ENCODE data around the gene MT1F.
A peak's percentile ranks its signal among the peaks of the same experiment; 100 is the strongest.

The MT1F gene

DNA sequence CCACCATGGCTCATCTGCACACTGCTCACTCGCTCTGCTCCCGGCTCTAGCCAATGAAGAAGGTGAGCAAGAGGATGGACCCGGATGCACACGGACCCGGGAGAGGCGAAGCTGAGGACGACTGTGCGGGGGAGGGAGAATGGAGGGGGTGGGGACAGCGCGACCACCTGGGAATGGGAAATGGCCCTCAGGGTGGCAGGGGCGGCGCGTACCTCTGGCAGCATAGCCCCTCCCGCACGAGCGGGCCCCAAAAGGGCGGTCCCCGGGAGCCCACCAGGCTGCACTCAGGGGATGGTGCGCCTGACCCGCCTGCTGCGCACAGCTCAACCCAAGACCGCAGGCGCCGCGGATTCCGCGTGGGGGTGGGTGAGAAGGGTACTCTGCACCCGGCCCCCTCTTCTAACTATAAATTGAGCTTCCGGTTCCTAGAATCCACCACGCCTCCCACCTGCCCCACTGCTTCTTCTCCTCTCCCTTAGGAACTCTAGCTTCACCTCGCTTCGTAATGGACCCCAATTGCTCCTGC lies 18.0 kb downstream of the MT1F start:
- no peak for DNase-seq (ENCODE audit: low read depth)
- peak overlapping the region; percentile 3 for H3K4me3 ChIP-seq (replicated peaks; ENCODE audit: low read depth, low read length)
- TF ChIP-seq, protein P1, sequence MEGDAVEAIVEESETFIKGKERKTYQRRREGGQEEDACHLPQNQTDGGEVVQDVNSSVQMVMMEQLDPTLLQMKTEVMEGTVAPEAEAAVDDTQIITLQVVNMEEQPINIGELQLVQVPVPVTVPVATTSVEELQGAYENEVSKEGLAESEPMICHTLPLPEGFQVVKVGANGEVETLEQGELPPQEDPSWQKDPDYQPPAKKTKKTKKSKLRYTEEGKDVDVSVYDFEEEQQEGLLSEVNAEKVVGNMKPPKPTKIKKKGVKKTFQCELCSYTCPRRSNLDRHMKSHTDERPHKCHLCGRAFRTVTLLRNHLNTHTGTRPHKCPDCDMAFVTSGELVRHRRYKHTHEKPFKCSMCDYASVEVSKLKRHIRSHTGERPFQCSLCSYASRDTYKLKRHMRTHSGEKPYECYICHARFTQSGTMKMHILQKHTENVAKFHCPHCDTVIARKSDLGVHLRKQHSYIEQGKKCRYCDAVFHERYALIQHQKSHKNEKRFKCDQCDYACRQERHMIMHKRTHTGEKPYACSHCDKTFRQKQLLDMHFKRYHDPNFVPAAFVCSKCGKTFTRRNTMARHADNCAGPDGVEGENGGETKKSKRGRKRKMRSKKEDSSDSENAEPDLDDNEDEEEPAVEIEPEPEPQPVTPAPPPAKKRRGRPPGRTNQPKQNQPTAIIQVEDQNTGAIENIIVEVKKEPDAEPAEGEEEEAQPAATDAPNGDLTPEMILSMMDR (IDR thresholded peaks at IDR 0.05; ENCODE audit: low read length, missing control alignments): no peak

DNA sequence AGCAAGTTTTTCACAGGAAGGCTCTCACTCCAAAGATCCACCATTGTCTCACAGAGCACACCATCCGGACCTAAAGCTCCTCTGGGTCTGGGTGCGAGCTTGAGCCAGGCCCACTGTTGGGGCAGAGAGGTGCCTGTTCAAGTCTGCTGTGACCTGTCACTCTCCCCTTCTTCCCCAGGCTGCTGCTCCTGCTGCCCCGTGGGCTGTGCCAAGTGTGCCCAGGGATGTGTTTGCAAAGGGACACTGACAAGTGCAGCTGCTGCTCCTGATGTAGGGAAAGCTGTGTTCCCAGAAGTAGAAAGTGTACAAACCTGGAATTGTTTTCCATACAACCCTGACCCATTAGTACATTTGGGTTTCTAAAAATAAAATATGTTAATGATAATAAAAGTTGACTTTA lies 19.7 kb downstream of the MT1F start:
- TF ChIP-seq, protein P1 (IDR thresholded peaks at IDR 0.05; ENCODE audit: low read length, missing control alignments): no peak
- DNase-seq (ENCODE audit: low read depth): no peak
- no peak overlapping the region for H3K4me3 ChIP-seq (replicated peaks; ENCODE audit: low read depth, low read length)

DNA sequence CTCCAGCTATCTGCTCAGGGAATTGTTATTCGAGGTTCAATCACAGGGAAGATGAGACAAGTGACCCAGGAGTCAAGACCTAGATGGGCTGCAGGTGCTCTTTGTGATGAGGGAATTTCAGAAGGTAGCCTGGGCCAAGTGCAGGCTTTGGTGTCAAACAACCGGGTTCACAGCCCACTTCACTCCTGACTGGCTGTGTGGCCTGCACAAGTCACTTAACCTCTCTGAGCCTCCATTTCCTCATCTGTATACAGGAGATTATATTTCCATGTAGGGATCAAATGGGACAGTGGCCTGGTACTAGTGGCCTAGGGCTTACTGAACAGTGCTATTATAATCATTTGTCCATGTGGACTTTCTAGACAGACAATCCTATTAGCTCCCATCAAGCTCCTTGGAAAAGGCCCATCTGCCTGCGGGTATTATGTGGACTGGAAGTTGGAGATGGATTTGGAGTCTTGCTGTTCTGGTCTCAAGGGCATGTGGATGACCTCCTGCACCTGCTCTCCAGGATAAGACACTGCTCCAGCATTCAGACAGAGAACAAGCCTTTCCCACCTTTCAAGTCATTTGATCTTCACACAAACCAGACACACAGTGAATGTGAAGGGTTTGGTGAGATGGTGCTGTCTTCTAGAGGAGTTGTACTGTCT lies 21.4 kb downstream of the MT1F start:
- H3K4me3 ChIP-seq (replicated peaks; ENCODE audit: low read depth, low read length): no peak overlapping the region
- DNase-seq (ENCODE audit: low read depth): no peak
- TF ChIP-seq, protein P1 (IDR thresholded peaks at IDR 0.05; ENCODE audit: low read length, missing control alignments): no peak

DNA sequence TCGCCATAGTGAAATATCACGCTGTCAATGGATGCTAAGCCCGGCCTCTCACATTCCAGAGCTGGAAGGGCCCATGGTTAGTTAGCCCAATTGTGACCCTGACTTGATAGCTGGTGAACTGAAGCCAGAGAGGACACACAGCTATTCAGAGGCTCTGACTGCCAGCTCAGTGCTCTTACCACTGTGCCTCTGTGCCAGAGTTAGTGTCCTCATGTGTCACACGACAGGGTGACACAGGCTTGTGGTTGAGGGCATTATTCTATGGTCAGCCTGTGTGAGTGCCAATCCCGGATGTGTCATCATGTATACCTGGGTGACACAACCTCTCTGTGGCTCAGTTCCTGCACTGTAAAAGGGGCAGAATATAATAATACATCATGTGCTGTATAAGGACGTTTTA lies 22.1 kb downstream of the MT1F start:
- no peak for DNase-seq (ENCODE audit: low read depth)
- TF ChIP-seq, protein P1 (IDR thresholded peaks at IDR 0.05; ENCODE audit: low read length, missing control alignments): no peak
- no peak overlapping the region for H3K4me3 ChIP-seq (replicated peaks; ENCODE audit: low read depth, low read length)

DNA sequence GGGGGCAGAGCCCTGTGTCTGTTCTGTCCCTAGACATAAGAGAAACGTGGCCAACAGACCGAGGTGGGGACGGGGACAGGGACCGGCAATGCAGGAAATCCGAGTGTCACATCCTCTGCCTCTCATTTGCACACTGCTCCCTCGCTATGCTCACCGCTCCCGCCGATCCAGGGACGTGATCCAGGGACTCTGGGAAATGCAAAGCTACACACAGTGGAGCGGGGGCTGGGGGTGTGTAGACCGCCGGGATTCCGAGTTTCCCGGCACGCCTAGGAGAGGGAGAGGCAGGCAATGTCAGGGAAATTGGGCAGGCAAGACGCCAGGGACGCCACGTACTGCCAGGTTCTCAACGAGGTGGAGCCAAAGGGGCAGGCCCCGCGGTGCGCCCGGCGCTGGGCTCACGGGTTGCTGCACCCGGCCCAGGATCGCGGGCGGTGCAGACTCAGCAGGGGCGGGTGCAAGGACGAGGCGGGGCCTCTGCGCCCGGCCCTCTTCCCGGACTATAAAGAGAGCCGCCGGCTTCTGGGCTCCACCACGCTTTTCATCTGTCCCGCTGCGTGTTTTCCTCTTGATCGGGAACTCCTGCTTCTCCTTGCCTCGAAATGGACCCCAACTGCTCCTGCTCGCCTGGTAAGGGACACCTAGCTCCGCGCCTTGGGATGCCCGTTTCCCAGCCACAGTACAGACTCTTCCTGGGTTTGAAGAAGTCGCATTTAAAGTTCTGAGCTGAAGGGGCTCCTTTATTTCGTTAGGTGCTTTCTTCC lies 24.4 kb downstream of the MT1F start, which contains the start of gene MT1X:
Gene MT1X (plus strand): TSS at position 532 of the 764 bp plus-strand sequence. CDS start 71 bp downstream, at position 603.
- H3K4me3 ChIP-seq (replicated peaks; ENCODE audit: low read depth, low read length): peak within 1 kb of the TSS; percentile 68
- DNase-seq (ENCODE audit: low read depth): peak; percentile 88
- TF ChIP-seq, protein P1 (IDR thresholded peaks at IDR 0.05; ENCODE audit: low read length, missing control alignments): no peak

DNA sequence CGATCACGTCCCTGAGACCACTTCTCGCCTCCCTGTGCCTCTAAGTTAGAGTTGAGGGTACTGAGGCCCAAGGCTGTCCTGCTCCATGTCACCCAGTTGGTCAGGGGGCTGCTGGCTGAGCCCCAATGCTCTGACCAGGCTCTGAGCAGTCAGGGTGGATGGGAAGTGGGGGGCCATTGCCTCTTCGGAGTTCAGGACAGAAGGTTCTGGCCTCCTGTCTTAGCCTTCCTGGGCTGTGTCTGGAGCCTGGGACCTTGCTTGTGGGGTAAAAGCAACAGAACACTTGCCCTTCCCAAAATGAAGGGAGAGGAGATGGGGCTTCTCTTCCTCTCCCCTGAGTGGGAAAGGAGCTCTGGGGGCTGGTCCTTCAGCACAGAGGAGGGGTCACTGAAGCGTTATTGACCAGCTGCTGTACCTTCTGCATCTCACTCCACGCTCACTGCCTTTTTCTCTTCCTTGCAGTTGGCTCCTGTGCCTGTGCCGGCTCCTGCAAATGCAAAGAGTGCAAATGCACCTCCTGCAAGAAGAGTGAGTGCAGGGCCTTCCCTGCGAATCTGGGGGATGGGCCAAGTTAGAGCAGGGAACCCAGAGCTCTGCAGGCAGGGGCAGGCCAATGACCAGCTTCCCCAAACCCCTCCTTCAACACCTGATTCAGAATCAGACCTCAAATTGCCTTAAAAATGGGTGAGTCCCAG lies 25.1 kb downstream of the MT1F start:
- TF ChIP-seq, protein P1 (IDR thresholded peaks at IDR 0.05; ENCODE audit: low read length, missing control alignments): no peak
- no peak for DNase-seq (ENCODE audit: low read depth)
- peak overlapping the region; percentile 68 for H3K4me3 ChIP-seq (replicated peaks; ENCODE audit: low read depth, low read length)
